Measurements from ENCODE around the gene ANGPTL2.

ANGPTL2 gene

GRCh38 chr9:127117801-127118200, 4.6 kb downstream of the ANGPTL2 start:
- no peak overlapping the region for H3K27ac ChIP-seq
- TF ChIP-seq, protein P1, sequence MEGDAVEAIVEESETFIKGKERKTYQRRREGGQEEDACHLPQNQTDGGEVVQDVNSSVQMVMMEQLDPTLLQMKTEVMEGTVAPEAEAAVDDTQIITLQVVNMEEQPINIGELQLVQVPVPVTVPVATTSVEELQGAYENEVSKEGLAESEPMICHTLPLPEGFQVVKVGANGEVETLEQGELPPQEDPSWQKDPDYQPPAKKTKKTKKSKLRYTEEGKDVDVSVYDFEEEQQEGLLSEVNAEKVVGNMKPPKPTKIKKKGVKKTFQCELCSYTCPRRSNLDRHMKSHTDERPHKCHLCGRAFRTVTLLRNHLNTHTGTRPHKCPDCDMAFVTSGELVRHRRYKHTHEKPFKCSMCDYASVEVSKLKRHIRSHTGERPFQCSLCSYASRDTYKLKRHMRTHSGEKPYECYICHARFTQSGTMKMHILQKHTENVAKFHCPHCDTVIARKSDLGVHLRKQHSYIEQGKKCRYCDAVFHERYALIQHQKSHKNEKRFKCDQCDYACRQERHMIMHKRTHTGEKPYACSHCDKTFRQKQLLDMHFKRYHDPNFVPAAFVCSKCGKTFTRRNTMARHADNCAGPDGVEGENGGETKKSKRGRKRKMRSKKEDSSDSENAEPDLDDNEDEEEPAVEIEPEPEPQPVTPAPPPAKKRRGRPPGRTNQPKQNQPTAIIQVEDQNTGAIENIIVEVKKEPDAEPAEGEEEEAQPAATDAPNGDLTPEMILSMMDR (conservative IDR thresholded peaks at IDR 0.05) = no peak

DNA sequence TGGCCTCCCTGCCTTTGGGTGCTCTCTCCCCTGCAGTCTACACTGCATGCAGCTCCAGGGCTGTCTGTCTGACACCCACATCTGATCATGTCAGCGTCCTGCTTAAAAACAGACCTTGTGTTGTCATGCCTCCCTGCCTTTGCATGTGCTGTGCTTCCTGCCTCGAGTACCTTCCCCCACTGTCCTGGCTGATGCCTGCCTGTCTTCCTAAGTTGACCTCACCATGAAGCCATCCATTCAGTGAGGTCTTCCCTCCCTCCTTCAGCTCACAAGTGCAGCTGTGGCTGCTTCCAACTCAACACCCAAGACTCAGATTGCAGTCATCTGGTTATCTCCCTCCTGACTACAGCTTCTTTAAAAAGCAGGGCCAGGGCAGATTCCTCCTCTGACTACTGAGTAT, 5.5 kb downstream of the ANGPTL2 start:
- H3K27ac ChIP-seq = no peak overlapping the region
- TF ChIP-seq, protein P1 (conservative IDR thresholded peaks at IDR 0.05) = no peak

GRCh38 chr9:127116088-127116726, 6.2 kb downstream of the ANGPTL2 start:
- TF ChIP-seq, protein P1 (conservative IDR thresholded peaks at IDR 0.05) = no peak
- H3K27ac ChIP-seq = no peak overlapping the region

DNA sequence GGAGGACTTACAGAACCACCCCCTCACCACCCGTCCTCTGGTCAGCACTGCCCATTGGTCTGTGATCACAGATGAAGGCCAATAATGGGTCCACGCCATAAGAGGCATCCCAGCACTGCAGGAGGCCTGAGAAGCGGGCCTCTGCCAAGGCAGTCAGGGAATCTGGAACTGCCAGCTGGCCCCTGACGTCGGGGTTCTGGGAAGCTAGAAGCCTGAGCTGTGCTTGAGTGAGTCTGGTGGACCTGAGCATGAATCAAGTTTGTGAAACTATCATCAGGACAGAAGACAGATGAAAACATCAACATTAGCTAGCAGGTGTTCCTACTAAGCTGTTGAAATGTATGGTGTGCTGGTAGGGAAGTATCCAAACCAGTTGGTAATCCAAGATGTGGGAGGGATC, 7.8 kb downstream of the ANGPTL2 start:
- TF ChIP-seq, protein P1 (conservative IDR thresholded peaks at IDR 0.05) = no peak
- H3K27ac ChIP-seq = no peak overlapping the region

- TF ChIP-seq, protein P1 (conservative IDR thresholded peaks at IDR 0.05) = no peak
- H3K27ac ChIP-seq = peak overlapping the region; percentile 83; the same call in 1 of the 2 replicates
Measured at GRCh38 chr9:127113191-127113972, 9.1 kb downstream of the ANGPTL2 start.

DNA sequence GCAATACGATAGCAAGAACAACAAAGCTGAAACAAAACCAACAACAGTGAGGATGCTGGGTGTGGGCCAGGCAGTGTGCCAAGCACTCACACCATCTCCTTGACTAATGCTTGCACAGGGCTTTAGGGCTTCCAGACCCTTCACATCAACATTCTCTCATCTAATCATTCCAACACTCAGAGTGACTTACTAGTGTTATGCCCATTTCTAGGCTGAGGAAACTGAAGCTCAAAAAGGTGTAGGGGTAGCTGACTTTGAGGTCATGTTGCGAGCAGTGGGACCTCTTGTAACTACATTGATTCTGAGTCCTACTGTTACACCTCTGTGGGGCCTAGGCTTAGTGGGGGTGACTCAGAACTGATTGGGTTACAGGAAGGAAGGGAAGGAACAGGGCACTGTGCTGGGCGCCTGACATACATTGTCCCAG, 9.7 kb downstream of the ANGPTL2 start:
- peak overlapping the region; percentile 83; the same call in 1 of the 2 replicates for H3K27ac ChIP-seq

DNA sequence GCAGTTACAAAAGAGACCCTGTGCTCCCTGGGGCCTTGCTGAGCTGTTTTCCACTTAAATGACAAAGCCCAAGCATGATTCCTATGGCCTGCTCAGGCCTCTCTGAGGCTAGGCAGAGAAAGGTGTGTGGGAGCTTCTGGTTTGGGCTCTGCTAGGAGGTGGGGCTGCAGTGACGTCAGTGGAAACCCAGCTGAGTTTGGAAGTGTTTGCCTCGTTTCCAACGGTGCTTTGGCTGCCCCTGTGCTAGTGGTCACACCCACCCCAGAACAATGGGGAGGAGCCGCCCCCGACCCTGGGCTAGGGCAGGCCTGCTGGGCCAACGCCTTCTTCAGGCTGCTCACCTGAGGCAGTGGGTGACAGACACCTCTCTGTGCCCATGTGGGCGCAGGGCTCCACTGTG, 10.4 kb downstream of the ANGPTL2 start:
- peak overlapping the region; percentile 83; the same call in 1 of the 2 replicates for H3K27ac ChIP-seq

More for the DNA sequence above, 9.7 kb downstream of the ANGPTL2 start:
- TF ChIP-seq, protein P1 (conservative IDR thresholded peaks at IDR 0.05) = no peak

More for the DNA sequence above, 10.4 kb downstream of the ANGPTL2 start:
- TF ChIP-seq, protein P1 (conservative IDR thresholded peaks at IDR 0.05) = no peak

All from VCaP (cell line).